ENCODE measurements around the gene AADACL4.

The AADACL4 gene

GRCh38 chr1:12613180-12613579, 30.7 kb upstream of the AADACL4 start:
- DNase-seq (ENCODE audit: low read depth), result no peak

DNA sequence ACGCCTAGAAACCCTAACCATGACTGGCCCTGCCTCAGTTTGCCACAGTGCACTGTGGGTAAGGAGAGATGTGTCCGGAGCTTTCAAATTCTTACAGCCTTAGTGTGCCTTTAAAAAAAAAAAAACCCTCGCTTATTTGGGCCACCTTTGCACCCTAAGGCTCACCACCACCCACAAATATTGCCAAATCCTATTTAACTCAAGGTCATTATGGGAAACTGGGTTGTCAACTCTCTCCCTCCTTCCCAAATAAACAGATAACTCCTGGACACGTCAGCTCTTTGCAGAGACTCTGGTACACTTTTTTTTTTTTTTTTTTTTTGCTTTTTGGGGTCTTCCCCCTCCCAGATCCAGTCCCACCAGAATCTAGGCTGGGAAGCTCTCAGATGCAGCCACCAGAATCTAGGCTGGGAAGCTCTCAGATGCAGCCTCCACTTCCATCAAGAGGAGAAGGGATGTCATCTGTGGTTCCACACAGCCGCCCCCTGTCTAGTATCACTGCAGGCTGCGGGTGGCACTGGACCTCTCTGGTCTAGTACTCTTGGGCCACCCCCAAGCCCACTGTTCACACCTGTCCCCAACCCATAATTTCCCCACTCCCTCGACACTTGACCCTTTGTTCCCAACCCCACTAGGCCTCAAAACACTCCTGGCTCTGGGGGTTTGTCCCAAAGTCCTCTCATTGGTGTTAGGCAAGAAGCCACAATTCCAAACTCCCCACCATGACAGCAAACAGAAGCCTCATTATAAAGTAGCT, 29.3 kb upstream of the AADACL4 start:
- DNase-seq (ENCODE audit: low read depth), result no peak

DNA sequence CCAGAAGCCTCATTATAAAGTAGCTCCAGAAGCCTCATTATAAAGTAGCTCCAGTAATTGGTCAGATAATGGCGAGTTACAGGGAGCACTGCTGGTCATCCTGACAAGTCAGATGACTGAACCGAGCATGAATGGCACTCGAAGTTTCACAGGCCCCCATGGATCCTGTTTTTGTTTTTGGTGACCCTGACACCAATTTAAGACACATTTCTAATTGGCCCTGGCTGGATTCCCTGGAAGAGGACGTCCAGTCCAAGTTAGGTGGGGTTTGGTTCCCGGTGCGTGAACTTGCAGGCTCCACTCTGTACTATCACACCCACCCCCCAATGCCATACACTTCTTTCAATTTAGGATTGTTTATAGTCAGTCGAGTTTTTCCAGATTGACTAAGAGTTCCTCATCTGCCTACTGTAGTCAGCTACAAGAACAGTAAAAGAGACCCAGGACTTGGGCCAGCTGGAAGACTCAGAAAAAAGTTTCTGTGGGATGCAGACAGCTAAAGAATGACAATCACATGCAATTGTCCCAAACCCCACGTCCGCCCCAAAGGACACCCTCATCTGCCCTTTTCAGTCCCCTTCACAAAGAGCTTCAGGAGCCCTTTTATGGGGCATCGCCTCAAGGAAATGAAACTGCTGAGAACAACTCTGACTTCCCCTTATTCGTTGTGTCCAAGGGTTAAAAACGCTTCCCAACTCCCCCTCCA, 28.6 kb upstream of the AADACL4 start:
- DNase-seq (ENCODE audit: low read depth), result no peak

DNA sequence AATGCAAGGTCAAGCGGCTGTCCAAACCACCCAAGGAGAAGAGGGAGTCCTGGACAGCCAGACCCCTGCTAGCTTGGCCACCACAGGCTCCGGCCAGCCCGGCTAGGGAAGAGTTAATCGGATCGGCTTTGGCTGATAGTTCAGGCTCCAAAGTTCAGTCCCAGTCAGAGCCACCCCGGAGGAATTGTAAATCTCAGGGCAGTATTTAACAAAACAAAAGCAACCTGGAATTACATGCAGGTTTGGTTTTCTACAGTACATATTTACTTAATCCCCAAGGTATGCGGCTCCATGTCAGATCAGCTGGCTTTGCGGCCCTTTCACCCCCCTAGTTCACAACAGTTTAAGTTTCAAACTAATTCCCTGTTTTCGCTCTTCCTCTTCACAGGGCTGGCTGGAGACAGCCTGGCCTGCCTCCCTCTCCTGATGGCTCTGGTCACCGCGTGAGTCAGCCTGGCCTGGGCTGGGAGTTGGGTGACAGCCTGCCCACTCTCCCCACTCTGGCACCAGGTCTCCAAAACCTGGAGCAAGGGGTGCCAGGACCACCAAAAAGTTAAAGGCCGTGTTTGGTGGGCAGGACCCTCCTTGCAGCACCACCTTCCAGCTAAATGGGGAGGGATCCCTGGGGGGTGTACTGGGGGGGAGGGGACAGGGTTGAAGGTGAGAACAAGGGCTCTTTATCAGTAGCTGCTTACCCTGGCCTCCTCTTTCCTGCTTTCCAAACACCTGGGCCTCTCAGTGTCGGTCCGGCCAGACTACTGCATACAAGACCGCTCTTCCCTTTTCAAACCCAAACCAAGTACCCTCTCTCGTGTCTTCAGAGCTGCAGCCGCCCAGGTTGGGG, 27.8 kb upstream of the AADACL4 start:
- peak; percentile 48 for DNase-seq (ENCODE audit: low read depth)

DNA sequence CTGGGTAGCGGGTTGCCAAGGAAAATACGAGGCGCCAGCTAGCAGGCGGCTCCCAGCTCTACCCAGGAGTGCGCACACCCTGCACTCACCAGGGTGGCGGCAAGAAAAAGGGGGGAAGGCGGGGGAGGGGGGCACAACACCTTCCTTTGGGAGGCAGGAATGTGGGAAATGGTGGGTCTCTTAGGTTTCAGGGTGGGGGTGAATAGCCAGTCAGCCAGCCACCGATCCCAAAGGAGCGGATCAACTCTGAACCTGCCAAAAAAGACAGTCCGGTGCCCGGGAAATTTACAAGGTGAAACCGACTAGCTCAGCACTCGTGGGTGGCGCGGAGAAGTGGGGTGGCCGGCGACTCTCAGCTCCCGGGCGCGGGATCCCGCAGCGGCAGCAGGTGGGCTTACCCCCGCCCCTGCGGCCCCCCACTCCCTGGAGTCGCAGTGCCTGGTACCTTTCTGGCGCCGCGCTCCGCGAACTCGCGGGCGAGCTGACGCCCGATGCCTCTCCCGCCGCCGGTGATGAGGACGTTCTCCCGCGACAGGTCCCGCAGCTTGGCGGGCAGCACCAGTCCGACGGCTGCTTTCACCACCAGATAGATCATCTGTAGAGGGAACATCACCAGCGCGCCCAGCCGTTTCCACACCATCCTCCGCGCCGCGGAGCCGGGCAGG, 27.0 kb upstream of the AADACL4 start:
- DNase-seq (ENCODE audit: low read depth), result no peak

GRCh38 chr1:12617511-12617900, 26.4 kb upstream of the AADACL4 start:
- DNase-seq (ENCODE audit: low read depth), result no peak

DNA sequence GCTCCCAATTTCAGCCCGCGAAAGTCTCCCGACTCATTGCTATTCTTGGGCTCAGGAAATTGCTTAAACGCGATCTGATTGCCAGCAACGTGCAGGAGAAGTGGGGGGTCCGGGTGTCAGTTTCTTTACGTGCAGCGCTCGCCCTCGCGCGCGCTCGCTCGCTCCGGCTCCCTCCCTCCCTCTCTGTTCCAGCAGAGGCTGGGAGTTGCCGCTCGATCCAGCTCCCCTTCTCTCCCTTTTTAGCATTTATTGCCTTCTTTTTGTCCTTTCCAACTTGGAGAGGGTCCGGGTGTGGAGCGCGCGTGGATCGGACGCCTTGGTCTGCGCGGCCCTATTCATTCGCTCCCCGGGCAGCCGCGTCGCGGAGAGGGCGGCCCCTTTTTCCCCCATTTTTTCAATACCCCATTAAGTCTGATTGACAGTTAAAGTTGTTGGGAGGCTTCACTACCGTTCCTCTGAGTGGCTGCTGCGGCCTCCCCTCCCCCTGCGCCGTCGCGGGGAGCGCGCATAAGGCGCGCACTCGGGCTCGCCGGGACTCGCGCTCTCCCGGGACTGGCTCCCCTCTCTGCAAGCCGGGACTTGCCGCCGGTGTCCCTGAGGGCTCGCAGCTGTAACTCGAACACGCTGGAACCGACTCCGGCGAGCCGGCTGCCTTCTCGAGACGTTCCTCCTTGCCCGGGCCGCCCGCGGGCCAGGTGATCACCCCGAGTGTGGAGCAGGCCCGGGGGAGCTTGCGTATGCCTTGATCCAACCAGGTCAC, 25.8 kb upstream of the AADACL4 start, which contains the start of gene DHRS3:
TSS of gene DHRS3 (minus strand) at position 310 of the 760 bp plus-strand sequence. CDS start 862 bp downstream, outside the sequence.
- peak; percentile 27 for DNase-seq (ENCODE audit: low read depth)

DNA sequence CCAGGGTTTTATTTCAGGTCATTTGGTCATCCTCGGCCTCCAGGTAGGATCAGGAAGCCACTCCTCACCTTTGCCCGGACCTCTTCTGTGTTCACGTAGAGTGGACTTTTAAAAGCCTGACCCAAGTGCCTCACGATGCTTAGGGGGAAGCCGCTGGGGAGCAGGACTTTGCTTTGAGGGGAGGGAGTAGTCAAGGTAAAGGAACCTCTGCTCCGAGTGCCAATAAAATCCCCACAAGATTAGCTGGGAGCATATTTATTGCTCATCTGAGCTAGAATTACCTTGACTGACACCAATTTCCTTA, 25.3 kb upstream of the AADACL4 start:
- DNase-seq (ENCODE audit: low read depth), result no peak

- DNase-seq (ENCODE audit: low read depth), result peak; percentile 57
These were observed 24.7 kb upstream of the AADACL4 start for GRCh38 chr1:12618965-12619791.

- peak; percentile 68 for DNase-seq (ENCODE audit: low read depth)
These were observed 23.9 kb upstream of the AADACL4 start for GRCh38 chr1:12619792-12620487.

DNA sequence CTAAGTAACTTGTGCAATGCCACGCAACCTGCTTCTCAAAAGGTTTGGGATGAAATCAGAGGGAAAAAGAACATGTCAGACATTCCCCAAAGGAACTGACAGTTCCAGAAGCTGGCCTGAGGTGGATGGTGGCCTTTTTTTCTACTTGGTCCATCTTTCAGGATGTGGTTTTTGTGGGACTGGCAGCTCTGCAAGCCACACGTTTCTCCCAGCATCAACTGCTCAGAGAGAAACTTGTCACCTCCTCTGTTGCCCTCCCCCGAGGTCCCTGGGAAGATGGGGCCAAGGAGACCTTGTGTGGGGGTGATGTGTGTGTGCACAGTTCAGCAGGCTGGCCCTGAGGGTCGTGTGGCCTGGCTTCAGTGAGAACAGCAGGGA, 23.4 kb upstream of the AADACL4 start:
- no peak for DNase-seq (ENCODE audit: low read depth)

DNA sequence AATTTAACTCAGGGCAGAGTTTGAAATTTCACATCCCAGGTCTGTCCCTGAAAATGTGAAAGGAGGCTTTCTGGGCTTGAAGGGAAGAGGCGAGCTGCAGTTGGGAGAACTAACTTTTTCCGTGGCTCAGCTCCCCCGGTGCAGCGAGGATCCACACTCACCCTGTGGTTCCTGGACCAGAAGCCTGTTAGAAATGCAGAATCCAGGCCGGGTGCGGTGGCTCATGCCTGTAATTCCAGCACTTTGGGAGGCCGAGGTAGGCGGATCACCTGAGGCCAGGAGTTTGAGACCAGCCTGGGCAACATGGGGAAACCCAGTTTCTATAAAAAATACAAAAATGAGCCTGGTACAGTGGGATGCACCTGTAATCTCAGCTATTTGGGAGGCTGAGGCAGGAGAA, 23.0 kb upstream of the AADACL4 start:
- no peak for DNase-seq (ENCODE audit: low read depth)

GRCh38 chr1:12621346-12622335, 22.2 kb upstream of the AADACL4 start:
- DNase-seq (ENCODE audit: low read depth), result no peak

- no peak for DNase-seq (ENCODE audit: low read depth)
These were observed 21.4 kb upstream of the AADACL4 start for GRCh38 chr1:12622506-12622905.

DNA sequence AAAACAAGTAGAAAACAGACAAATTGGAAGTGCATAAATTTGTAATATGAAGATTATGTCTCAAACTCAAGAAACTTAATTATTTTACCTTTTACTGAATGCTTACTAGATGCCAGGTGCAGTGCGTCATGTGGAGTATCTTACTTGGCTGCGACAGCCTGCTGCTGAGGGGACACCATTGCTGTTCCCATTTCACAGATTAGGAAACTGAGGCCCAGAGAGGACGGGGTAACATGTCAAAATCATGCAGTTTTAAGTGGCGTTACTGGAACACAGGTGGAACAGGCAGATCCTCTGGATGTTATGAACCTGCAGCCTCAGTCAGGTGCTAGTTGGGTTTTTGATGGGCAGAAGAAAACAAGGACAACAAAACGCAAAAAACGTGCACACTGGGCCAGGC, 18.6 kb upstream of the AADACL4 start:
- no peak for DNase-seq (ENCODE audit: low read depth)

DNA sequence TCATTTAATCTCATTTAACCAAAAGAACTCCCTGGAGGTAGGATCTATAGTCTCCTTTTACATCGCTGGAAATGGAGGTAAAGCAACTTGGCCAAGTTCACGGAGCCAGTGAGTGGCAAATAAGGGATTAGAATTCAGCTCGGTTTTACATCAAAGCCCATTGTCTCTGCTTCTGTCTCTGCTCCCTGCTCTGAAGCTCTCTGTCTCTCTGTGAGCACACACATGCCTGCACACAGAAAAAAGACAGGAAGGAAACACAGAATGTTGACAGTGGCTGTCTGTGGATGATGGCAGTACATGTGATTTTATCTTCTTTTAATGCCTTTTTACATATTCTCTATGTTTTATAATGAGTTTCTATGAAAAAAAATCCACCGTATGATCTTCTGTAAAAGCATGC, 17.0 kb upstream of the AADACL4 start:
- no peak for DNase-seq (ENCODE audit: low read depth)

GRCh38 chr1:12627296-12627695, 16.6 kb upstream of the AADACL4 start:
- DNase-seq (ENCODE audit: low read depth), result no peak

DNA sequence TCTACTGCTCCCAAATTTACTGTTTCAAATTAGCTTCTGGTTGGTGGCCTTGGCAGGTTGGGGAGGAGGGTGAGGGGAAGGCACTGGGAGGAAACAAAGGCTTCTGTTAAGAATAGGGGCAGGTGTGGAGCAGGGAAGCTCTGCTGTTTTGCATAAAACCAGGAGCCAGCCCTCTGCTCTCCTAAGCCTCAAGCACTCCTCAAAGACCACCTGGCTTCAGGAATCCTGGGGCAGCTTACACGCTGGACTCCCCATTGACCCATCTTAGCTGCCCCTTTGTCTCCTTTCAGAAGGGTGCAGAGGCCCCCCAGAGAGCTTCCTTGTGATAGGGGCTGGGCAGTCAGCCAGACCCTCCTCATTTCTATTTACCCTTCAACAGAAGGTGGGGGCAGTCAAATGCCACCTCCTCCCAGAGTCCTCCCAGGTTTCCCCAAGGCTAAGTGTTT, 14.4 kb upstream of the AADACL4 start:
- no peak for DNase-seq (ENCODE audit: low read depth)
